ENCODE measurements around the gene CELF4.

The CELF4 gene
- total RNA-seq = 0 reads per million in 3 donors

GRCh38 chr18:37565101-37565976, at the start of gene CELF4:
TSS of gene CELF4 (minus strand) at chr18:37565798.
- Histone ChIP-seq H3K27ac (ENCODE audit: insufficient read depth, low read length, poor library complexity, severe bottlenecking) (no peak within 1 kb of the TSS), H3K36me3 (ENCODE audit: control insufficient read depth, insufficient read depth, low read length) (no peaks in the 10 kb centered on the region), H3K27me3 (replicated peaks; ENCODE audit: control insufficient read depth, insufficient read depth, low read length, poor library complexity, severe bottlenecking) (peaks cover 31% of the 10 kb centered on the region), H3K9me3 (ENCODE audit: control insufficient read depth, low read length) (no peaks in the 10 kb centered on the region), H3K4me3 (ENCODE audit: insufficient read depth, low read depth, low read length, poor library complexity, severe bottlenecking) (peak within 1 kb of the TSS; percentile 49), H3K4me1 (ENCODE audit: control insufficient read depth, insufficient read depth, low read length, poor library complexity, severe bottlenecking) (peaks cover 10% of the 10 kb centered on the region)
- no peak for DNase-seq

GRCh38 chr18:37613253-37613565, 47.6 kb upstream of the CELF4 start:
- no peaks in the 10 kb centered on the region for H3K36me3 ChIP-seq (ENCODE audit: control insufficient read depth, insufficient read depth, low read length)
- DNase-seq = no peak

GRCh38 chr18:37612524-37613252, 47.1 kb upstream of the CELF4 start:
- Histone ChIP-seq H3K27ac (ENCODE audit: insufficient read depth, low read length, poor library complexity, severe bottlenecking) (no peak overlapping the region), H3K4me1 (ENCODE audit: control insufficient read depth, insufficient read depth, low read length, poor library complexity, severe bottlenecking) (no peaks in the 10 kb centered on the region), H3K9me3 (ENCODE audit: control insufficient read depth, low read length) (no peaks in the 10 kb centered on the region), H3K36me3 (ENCODE audit: control insufficient read depth, insufficient read depth, low read length) (no peaks in the 10 kb centered on the region), H3K4me3 (ENCODE audit: insufficient read depth, low read depth, low read length, poor library complexity, severe bottlenecking) (no peak overlapping the region), H3K27me3 (replicated peaks; ENCODE audit: control insufficient read depth, insufficient read depth, low read length, poor library complexity, severe bottlenecking) (no peaks in the 10 kb centered on the region)
- no peak for DNase-seq

More at GRCh38 chr18:37613253-37613565, 47.6 kb upstream of the CELF4 start:
- Histone ChIP-seq H3K27ac (ENCODE audit: insufficient read depth, low read length, poor library complexity, severe bottlenecking) (no peak overlapping the region), H3K4me3 (ENCODE audit: insufficient read depth, low read depth, low read length, poor library complexity, severe bottlenecking) (no peak overlapping the region), H3K4me1 (ENCODE audit: control insufficient read depth, insufficient read depth, low read length, poor library complexity, severe bottlenecking) (no peaks in the 10 kb centered on the region), H3K27me3 (replicated peaks; ENCODE audit: control insufficient read depth, insufficient read depth, low read length, poor library complexity, severe bottlenecking) (no peaks in the 10 kb centered on the region), H3K9me3 (ENCODE audit: control insufficient read depth, low read length) (no peaks in the 10 kb centered on the region)

- no peak for DNase-seq
- Histone ChIP-seq H3K4me3 (ENCODE audit: insufficient read depth, low read depth, low read length, poor library complexity, severe bottlenecking) (no peak overlapping the region), H3K9me3 (ENCODE audit: control insufficient read depth, low read length) (no peaks in the 10 kb centered on the region), H3K27ac (ENCODE audit: insufficient read depth, low read length, poor library complexity, severe bottlenecking) (no peak overlapping the region), H3K27me3 (replicated peaks; ENCODE audit: control insufficient read depth, insufficient read depth, low read length, poor library complexity, severe bottlenecking) (no peaks in the 10 kb centered on the region), H3K4me1 (ENCODE audit: control insufficient read depth, insufficient read depth, low read length, poor library complexity, severe bottlenecking) (no peaks in the 10 kb centered on the region), H3K36me3 (ENCODE audit: control insufficient read depth, insufficient read depth, low read length) (no peaks in the 10 kb centered on the region)
These were observed 46.1 kb upstream of the CELF4 start for GRCh38 chr18:37611614-37612279.

- Histone ChIP-seq H3K9me3 (ENCODE audit: control insufficient read depth, low read length) (no peaks in the 10 kb centered on the region), H3K4me1 (ENCODE audit: control insufficient read depth, insufficient read depth, low read length, poor library complexity, severe bottlenecking) (no peaks in the 10 kb centered on the region), H3K36me3 (ENCODE audit: control insufficient read depth, insufficient read depth, low read length) (no peaks in the 10 kb centered on the region), H3K27ac (ENCODE audit: insufficient read depth, low read length, poor library complexity, severe bottlenecking) (no peak overlapping the region), H3K4me3 (ENCODE audit: insufficient read depth, low read depth, low read length, poor library complexity, severe bottlenecking) (no peak overlapping the region), H3K27me3 (replicated peaks; ENCODE audit: control insufficient read depth, insufficient read depth, low read length, poor library complexity, severe bottlenecking) (no peaks in the 10 kb centered on the region)
- DNase-seq = no peak
These were observed 43.3 kb upstream of the CELF4 start for GRCh38 chr18:37608876-37609275.

- Histone ChIP-seq H3K9me3 (ENCODE audit: control insufficient read depth, low read length) (no peaks in the 10 kb centered on the region), H3K27me3 (replicated peaks; ENCODE audit: control insufficient read depth, insufficient read depth, low read length, poor library complexity, severe bottlenecking) (no peaks in the 10 kb centered on the region), H3K27ac (ENCODE audit: insufficient read depth, low read length, poor library complexity, severe bottlenecking) (no peak overlapping the region), H3K4me3 (ENCODE audit: insufficient read depth, low read depth, low read length, poor library complexity, severe bottlenecking) (no peak overlapping the region), H3K4me1 (ENCODE audit: control insufficient read depth, insufficient read depth, low read length, poor library complexity, severe bottlenecking) (no peaks in the 10 kb centered on the region), H3K36me3 (ENCODE audit: control insufficient read depth, insufficient read depth, low read length) (no peaks in the 10 kb centered on the region)
- DNase-seq = no peak
These were observed 41.7 kb upstream of the CELF4 start for GRCh38 chr18:37607281-37607680.

- DNase-seq = no peak
- Histone ChIP-seq H3K9me3 (ENCODE audit: control insufficient read depth, low read length) (no peaks in the 10 kb centered on the region), H3K27ac (ENCODE audit: insufficient read depth, low read length, poor library complexity, severe bottlenecking) (no peak overlapping the region), H3K36me3 (ENCODE audit: control insufficient read depth, insufficient read depth, low read length) (no peaks in the 10 kb centered on the region), H3K27me3 (replicated peaks; ENCODE audit: control insufficient read depth, insufficient read depth, low read length, poor library complexity, severe bottlenecking) (no peaks in the 10 kb centered on the region), H3K4me3 (ENCODE audit: insufficient read depth, low read depth, low read length, poor library complexity, severe bottlenecking) (no peak overlapping the region), H3K4me1 (ENCODE audit: control insufficient read depth, insufficient read depth, low read length, poor library complexity, severe bottlenecking) (no peaks in the 10 kb centered on the region)
These were observed 38.4 kb upstream of the CELF4 start for GRCh38 chr18:37604032-37604431.

- Histone ChIP-seq H3K27ac (ENCODE audit: insufficient read depth, low read length, poor library complexity, severe bottlenecking) (no peak overlapping the region), H3K4me3 (ENCODE audit: insufficient read depth, low read depth, low read length, poor library complexity, severe bottlenecking) (no peak overlapping the region), H3K9me3 (ENCODE audit: control insufficient read depth, low read length) (no peaks in the 10 kb centered on the region), H3K27me3 (replicated peaks; ENCODE audit: control insufficient read depth, insufficient read depth, low read length, poor library complexity, severe bottlenecking) (no peaks in the 10 kb centered on the region), H3K4me1 (ENCODE audit: control insufficient read depth, insufficient read depth, low read length, poor library complexity, severe bottlenecking) (no peaks in the 10 kb centered on the region), H3K36me3 (ENCODE audit: control insufficient read depth, insufficient read depth, low read length) (no peaks in the 10 kb centered on the region)
- no peak for DNase-seq
These were observed 33.6 kb upstream of the CELF4 start for GRCh38 chr18:37598966-37599896.

- no peaks in the 10 kb centered on the region for H3K36me3 ChIP-seq (ENCODE audit: control insufficient read depth, insufficient read depth, low read length)
- DNase-seq = no peak
- H3K4me3 ChIP-seq (ENCODE audit: insufficient read depth, low read depth, low read length, poor library complexity, severe bottlenecking) = no peak overlapping the region
- no peak overlapping the region for H3K27ac ChIP-seq (ENCODE audit: insufficient read depth, low read length, poor library complexity, severe bottlenecking)
- no peaks in the 10 kb centered on the region for H3K27me3 ChIP-seq (replicated peaks; ENCODE audit: control insufficient read depth, insufficient read depth, low read length, poor library complexity, severe bottlenecking)
- no peaks in the 10 kb centered on the region for H3K9me3 ChIP-seq (ENCODE audit: control insufficient read depth, low read length)
- H3K4me1 ChIP-seq (ENCODE audit: control insufficient read depth, insufficient read depth, low read length, poor library complexity, severe bottlenecking) = no peaks in the 10 kb centered on the region
These were observed 32.8 kb upstream of the CELF4 start for GRCh38 chr18:37598396-37598795.

Data from effector memory CD4-positive, alpha-beta T cell (primary cell).